Stimulated activated CD4-positive, alpha-beta T cell treated with anti-CD3 and anti-CD28 coated beads, Interleukin-4, amount 100 ng/mL, for 48 hours (primary cell): Measurements from ENCODE around the gene MYO5A.
"Not testable (repeated sequence)": the region's sequence is repeated elsewhere in the genome, so short reads cannot be mapped to it uniquely, and the experiment has no call there.

Experiments
- DNase-seq, 2 donors: peaks; one replicate each; pipeline ENCODE4 v3.0.0-alpha.2; 2020; ENCODE audit warnings: low read depth in 2 of 2

Gene MYO5A

DNA sequence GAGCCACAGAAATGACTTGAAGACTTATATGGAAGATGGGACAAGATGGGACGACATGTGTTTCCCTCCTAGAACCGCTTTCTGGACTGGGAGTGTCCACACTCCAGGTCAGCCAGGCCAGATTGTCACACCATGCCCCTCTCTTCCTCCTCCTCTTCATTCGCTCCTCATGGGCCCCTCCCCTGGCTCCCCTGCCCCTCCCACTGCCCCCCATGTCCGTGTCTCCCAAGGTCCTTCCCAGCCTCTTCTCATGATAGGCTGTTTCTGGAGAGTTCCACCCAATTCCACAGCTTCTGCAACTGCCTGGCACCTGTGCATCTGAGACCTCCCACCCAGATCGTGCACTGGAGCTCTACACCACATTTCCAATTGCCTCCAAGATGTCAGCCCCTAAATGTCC, 239.7 kb downstream of the MYO5A start:
- DNase-seq: no peak

DNA sequence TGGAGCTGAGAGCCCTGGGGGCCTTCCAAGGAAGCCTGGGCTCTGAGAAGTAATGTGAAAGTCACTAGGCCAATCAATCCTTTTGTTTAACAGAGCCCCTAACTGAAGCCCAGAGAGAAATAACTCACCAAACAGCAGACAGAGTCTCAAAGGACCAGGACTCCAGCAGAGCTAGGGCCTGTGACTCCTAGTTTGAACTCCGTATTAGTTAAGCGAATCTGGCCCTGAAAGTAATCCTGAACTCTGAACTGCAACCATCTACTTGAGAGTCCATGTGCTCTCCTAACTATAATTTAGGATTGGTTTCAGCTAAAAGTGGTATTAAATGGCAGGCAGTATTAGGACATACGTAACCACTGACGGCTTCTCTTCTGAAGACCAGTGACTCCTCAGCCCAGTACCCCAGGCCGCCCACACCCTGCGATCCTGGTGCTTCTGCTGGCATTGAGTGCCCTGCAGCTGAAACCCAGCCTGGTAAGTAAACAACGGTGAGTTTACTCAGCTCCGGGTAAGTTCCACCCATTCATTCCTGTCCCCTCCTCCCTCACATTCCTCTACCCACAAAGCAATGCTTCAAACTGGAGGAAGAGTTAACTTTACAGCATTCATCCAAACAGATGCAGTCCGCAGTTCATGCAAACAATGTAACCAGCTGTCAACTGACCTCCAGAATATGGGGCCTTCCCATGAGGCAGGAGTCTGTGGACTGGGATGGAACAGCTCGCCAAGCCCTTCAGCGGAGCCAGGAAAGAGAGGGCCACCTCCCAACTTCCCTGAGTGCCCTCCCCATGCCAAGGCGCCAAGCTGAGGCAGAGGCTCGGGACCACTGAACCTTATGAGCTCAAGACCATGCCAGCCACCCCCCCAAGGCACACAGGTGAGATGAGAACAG, 240.4 kb downstream of the MYO5A start:
- DNase-seq: no peak

DNA sequence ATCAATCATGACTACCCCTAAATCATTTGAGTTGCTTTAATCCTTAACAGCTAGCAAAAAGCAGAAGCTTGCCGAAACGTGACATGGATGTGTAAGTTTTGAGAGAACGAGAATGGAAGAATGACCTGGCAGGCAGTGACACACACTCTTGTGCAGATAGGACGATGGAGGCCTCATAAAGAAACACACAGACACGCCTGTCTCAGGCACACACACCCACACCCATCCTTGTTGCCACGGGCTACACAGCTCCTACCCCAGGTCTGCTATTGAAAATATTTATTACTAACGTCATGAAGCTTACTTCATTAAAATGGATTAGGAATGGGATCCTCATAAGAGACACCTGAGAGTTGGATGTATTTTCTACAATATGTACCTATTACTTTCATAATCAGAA, 241.6 kb downstream of the MYO5A start:
- DNase-seq: no peak

DNA sequence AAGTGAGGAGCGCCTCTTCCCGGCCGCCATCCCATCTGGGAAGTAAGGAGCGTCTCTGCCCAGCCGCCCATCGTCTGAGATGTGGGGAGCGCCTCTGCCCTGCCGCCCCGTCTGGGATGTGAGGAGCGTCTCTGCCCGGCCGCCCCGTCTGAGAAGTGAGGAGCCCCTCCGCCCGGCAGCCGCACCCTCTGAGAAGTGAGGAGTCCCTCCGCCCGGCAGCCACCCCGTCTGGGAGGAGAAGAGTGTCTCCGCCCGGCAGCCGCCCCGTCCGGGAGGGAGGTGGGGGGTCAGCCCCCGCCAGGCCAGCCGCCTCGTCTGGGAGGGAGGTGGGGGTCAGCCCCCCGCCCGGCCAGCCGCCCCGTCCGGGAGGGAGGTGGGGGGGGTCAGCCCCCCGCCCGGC, 242.7 kb downstream of the MYO5A start:
- not testable (repeated sequence) for DNase-seq

DNA sequence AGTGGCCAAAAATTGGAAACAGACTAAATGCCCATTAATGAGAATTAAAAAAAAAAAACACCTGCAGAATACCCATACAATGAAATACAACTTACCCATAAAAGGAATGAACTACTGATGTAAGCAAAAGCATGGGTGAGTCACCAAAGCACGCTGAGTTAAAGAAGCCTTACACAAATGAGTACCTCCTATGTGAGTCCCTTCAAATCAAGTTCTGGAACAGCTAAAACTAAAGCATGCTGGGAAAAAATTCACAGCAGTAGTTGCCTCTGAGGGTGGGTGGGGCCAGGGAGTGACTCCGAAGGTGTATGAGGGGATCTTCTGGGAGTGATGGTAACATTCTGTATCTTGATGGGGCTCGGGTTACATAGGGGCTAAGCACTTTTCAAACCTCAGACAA, 244.5 kb downstream of the MYO5A start:
- DNase-seq: no peak

DNA sequence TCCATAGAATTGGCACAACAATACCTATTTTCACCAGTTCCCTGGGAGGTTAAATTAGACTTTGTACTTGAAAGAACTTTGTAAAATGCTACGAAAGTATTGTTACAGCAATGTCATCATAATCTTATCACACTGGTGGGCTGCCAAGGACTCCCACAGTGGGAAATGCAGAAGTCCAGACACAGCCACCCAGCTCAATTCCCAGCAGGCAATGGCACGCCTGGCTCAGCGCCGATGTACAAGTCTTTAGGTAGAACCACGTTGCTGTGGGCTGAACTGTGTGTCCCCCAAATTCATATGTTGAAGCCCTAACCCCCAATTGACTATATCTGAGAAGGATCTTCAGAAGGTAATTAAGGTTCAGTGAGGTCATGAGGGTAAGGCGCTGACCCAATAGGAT, 245.4 kb downstream of the MYO5A start:
- no peak for DNase-seq

DNA sequence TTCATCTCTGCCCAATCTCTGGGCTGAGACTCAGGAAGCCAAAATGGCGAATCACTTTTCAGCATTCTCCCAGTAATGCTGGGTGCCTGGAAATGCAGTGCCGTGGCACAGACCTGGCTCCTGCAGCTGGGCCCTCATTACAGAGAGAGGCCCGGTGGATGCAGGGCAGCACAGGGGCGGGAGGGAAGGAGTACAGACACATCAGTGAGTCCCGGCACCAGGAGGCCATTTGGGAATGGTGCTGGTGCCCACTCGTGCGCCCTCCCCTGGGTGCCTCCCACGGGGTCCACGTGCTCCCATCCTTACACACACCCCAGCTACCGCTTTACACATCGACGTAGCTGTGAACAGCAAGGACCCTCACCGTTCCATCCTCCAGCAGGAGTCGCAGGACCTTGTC, 246.3 kb downstream of the MYO5A start:
- no peak for DNase-seq

DNA sequence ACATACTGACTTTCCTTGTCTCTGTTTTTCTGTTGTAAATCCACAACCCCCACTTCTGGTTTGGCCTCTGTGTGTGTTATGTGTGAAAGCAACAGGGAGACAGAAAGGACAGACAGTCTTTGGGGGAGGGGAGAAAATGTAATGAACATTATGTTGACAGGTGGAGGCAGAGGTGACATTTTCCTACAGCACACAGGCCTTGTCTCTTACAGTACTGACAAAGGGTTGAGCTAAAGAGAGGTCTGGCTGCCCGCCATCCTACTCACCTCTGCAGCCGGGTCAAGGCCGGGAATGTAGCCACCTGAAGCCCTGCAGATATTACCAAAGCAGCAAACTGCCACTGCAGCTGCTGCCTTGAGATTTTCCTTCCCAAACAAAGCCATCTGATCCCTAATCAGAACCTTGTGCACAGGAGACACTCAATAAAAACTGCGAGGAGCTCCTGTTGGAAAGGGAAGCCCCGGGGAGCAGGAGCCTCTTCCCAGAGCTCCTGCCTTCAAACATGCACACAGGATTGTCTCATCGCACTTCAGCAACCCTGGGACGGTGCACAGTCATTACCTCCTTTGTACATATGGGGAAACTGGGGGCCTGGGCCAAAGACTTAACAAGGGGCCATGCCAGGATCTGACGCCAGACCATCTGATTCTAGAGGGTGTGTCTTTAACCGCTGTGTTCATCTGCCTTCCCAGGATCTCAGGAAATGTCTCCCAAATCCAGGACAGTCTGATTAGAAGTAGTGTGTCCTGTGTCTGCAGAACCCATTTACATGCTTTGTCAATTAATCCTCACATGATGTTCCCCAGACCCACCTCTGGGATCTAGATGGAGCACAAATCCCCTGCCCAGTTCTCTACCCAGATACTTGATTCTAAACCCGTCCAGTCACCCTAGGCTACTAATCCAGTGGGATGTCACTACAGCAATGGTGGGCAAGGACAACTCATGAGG, 247.3 kb downstream of the MYO5A start:
- no peak for DNase-seq

DNA sequence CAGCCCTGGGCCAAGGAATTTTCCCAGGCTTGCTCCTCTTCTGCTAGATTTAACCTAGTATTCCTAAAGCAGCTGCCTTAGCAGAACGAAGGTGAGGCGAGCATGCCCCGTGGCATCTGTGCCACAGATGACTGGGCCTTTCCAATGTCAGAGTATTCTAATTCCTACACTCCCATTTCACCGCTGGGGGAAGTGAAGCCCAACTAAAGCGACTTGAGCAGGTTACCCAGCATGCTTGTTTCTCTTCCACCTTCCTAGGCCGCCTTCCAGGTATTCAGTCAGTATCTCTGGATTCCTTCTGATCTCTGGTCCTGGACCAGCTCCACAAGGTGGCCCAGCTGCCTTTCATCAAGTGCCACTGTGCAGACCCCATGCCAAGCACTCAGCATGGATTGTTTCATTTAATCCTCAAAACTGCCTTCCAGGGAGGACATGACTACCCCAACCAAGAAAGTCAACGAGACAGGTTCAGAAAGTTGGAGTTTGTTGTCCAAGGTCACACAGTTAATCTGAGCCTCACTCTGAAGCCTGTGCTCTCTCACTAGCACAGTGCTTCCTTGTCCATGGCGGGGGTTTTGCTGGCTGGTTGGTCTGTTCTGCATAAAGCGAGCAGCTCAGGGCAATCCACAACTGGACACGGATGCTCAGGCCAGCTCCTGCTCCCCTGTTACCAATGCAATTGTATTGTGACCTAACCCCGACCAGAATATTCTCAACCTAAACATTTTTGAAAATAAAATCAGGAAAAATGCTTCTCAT, 248.2 kb downstream of the MYO5A start:
- DNase-seq: no peak

DNA sequence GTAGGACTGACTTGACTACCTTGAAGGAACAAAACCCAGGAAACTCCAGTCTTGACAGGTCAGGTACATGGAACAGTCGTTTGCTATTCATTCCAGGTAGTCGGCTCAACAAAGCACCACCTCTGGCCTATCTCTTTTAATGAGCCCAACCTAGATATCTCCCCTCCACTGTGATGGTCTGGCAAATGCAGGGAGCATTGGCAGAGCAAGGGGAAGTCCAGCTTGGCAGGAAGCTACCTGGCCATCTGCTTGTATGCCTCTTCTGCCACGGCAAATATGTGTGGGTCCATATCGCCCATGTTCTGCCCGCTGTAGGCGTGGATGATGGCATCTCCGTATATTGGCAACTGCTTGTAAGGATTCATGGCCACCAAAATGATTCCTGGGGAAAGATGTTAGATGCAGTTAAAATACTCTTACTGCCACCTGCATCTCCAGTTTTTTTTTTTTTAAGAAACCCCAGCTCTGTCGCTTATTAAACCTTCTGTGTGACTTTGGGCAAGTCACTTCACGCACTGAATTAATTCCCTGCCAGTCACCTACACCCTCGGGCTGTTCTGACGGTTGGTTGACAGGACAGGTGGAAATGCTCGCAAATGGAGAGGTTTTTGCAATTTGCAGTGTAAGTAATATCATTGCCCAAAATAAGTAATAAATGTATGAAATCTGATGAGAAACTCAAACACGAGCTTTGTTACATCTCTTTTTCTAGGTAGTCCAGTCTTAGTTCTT, 249.9 kb downstream of the MYO5A start:
- no peak for DNase-seq

DNA sequence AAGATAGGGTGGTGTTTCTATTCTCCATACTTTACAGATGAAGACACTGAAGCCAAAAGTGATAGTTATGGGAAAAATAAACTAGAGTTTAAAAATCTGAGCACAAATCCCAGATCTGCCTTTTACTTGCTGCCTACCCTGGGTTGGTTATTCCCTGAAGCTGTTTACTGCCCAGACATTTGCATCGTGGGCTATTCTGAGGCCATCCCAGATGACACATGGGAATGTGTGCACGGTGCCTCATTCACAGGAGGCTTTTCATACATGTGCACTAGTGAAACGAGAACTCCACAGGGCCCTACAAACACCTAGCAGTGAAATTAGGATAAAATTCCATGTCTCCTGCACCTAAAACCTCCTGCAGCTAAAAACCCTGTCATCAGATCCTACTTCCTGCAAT, 250.5 kb downstream of the MYO5A start:
- no peak for DNase-seq

DNA sequence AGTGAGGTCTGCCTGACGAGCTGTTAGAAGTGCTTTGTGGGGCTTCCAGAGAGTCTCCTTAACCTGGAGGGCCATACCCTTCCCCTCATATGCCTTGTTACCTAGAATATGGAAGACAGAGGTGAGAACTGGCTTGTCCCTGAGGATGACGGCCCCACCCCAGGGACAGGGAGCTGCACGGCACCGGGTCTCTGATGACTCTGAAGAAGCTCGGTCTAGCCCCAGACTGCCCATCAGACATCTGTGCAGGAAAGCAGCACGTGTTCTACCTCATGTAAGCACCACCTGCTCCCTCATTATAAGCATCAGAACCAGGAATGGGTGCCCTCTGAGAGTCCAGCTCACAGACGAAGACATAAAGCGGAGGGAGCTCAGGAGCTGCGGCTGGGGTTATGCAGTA, 251.1 kb downstream of the MYO5A start:
- no peak for DNase-seq

DNA sequence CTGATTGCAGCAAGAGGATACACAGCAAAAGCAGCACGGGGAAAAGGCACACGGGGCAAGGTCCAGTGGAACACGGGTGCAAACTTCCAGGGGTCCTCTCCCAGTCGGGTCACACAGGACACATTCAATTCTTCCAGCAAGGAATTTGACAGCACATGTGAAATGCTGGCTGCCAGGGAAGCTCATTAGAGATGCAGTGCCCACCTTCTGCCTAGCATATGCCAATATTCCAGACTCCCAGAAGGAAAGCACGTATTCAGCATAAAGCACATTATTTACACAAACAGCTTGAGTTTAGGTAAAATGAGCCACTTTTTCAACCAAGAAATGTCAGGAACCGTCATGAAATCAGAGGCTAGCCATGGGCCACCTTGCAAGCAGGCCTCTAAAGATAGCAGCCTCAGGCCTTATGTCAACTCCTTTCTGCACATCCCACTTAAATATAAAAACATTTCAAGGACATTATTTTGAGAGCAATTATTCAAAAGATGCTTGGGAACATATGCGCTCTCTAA, 252.4 kb downstream of the MYO5A start:
- no peak for DNase-seq

DNA sequence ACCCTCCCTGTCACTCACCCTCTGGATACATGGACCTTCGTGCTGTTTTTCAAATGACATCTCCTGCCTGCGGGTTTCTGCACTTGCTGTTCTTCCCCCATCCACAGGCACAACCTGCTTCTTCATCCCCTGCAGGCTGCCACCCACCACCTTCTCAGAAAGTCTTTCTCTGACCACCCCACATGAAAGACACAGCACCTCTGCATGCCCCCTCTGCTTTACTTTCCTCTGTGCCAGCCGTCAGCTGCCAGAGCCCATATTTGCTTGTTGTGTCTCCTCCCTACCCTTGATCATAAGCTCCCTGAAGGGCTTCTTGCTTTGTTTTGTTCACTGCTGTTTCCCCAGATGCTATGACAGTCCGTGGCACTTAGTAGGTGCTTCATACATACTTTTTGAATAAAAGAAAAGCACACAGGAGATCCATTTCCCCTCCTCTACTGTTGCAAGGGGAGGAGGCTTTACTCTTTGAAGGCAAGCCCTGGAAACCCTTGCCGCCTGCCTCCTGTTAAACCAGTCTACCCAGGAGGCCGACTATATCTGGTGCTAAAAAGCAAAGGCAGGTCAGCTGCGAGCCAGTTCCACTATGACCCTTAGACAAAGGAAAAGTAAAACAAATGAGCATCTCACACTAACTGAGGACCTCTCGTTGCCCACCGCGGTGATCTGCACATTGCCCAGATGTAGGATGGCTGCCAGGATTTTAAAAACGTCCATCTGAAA, 265.0 kb downstream of the MYO5A start:
- DNase-seq: no peak

DNA sequence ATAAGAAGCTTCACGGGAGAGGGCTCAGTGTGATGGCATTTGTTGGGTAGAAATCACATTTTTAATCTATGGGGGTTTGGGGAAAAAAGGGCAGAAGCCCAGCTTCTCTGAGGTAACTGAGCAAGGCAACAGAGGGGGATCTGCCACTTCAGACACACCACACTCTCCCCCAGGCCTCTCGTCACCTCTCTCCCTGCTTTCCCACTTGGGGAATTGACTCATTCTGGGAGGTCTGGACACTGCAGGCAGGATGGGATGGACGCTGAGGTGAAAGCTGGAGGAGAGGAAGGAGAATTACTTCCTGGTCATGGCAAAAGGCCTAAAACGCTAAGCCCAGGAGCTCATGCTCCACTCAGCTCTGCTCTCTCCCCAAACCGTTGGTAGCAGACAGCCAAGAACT, 266.3 kb downstream of the MYO5A start:
- DNase-seq: no peak

DNA sequence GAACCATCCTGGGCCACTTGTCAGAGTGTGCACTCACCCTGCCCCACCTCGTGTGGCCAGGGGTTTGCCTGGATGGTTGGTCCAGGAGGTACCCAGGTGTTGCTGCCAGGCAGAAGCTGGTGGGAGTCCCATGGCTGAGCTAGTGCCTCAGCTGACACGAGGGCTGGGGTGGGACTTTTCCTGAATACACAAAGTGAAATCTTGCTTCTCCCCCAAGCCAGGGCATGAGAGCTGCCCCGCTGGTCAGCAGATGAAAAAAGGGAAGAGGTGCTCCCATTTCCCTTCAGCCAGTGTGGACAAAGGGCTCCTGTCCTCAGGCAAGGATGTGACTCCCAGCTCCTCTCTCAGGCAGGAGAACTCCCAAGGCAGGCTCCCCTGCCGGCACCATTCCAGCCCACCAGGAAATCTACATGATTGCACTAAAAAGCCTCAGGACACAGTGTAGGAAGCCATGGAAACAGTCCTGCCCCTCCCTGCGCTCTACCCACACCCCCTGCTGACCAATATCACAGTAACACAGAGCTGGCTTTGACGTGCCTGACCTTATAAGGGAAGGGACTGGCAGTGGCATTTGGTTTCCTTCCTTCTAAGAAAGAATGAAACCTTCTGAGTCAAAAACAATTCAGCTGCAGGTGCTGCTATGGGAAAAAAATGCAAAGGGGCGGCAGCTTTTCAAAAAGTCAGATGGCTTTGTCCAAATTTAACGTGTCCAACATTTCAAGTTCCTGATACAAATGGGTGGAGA, 267.0 kb downstream of the MYO5A start:
- peak; percentile 22 to 59 for DNase-seq

DNA sequence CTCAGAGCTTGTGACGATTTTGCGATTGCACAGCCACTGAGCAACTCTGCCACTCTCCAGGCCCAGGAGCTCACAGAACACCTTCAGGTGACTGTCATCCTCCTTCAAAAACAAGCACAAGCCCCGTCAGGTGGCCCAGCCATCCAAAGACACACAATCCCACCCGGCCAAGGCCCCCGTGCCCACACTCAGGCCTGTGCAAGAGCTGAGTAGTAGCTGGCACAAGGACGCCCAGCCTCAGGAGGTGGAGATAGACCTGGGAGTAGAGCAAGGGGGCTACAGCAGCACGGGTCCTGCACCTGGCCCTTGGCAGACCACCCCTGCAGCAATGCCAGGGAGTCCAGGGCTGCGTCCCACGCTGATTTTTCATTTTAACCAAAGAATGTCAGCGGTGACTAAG, 267.7 kb downstream of the MYO5A start:
- DNase-seq: no peak

DNA sequence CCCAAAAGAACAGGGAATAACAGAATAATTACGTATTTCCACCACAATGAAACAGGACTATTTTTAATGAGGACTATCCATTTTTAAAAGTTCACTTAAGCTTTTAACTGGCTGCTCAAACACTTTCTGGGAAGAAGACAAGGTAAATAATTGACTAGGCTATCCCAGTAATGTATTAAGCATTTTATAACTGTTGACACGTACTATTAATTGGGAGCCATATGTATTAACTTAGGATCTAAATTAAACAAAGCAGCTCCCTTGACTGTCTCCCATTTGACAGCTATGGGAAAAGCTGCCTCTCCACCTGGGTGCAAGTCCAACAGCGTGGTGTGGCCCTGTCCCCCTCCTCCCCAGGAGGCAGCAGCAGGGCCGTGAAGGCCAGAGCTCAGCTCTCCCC, 269.2 kb downstream of the MYO5A start:
- DNase-seq: no peak

DNA sequence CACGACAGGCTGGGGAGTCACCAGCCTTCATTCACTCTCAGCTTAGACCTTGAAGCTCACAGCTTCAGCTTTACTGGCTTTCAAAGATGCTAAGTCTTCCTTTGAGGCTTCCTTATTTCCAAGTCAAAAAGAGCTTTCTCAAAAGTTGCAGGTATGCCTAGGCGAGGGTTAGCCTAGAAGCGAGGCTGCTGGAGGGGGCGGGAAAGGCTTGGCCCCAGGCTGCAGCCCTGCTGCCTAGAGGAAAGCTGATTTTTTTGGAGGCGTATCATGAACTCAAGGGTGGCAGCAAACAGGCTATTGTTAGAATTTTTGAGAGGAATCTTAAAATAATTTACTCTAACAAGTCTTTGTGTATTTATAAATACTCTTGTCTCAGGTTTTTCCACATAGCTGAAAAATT, 270.2 kb downstream of the MYO5A start:
- DNase-seq: no peak

DNA sequence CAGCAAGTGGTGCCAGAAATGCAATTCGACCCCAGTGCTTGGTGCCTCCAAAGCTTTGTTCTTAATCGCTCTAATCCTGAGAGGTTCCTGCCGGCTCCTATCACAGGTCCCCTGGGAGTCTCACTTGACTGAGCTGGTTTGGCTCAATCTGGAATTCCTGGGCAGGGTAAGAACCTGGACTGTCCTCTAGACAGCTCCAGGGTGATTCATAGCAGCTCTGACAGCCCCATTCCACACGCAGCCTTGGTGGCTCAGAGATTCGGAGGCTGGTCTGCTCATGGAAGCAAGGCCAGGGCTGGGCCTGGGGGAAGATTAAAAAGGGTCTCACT, 271.0 kb downstream of the MYO5A start:
- DNase-seq: no peak
